Erythroblast (primary cell): ENCODE measurements around the gene PTPRN2.

Source experiments
- GATA1 ChIP-seq: IDR thresholded peaks from 2 replicates; pipeline ENCODE4 v1.6.1; 2011; ENCODE audit warnings: low read depth, mild to moderate bottlenecking, control low read depth, low read length, moderate library complexity
- POLR2A ChIP-seq: IDR thresholded peaks from 2 replicates; pipeline ENCODE4 v1.6.1; 2011; ENCODE audit warnings: mild to moderate bottlenecking, low read length

DNA sequence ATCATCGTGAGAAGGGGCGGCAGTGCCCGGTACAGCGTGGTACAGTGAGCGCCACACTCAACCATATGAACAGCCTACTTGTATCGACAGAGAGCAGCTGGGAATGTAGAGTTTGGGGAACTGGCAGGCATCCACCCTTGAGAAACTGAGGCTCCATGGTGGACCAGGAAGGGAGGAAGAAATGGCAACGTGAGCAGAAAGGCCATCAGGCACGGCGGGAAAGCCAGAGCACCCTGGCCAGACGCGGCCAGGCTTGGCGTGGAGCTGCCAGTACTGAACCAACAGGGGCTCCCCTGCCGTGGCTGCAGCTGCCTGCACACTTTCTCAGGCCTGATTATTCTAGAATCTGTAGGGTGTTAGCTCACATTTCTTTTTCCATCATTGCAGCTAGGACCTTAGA is 442.3 kb downstream of the PTPRN2 start:
- TF ChIP-seq POLR2A (no peak), GATA1 (no peak)
